ENCODE measurements around the gene CNN2. TPM values are rescaled to one million over a fixed set of nuclear protein-coding genes. Genes with fewer than 3 reads are reported as not detected.

CNN2 gene
- polyA plus RNA-seq, 2 of the 4 experiments (the other 2 are of a cell fraction) = 31.7 to 99.3 TPM

DNA sequence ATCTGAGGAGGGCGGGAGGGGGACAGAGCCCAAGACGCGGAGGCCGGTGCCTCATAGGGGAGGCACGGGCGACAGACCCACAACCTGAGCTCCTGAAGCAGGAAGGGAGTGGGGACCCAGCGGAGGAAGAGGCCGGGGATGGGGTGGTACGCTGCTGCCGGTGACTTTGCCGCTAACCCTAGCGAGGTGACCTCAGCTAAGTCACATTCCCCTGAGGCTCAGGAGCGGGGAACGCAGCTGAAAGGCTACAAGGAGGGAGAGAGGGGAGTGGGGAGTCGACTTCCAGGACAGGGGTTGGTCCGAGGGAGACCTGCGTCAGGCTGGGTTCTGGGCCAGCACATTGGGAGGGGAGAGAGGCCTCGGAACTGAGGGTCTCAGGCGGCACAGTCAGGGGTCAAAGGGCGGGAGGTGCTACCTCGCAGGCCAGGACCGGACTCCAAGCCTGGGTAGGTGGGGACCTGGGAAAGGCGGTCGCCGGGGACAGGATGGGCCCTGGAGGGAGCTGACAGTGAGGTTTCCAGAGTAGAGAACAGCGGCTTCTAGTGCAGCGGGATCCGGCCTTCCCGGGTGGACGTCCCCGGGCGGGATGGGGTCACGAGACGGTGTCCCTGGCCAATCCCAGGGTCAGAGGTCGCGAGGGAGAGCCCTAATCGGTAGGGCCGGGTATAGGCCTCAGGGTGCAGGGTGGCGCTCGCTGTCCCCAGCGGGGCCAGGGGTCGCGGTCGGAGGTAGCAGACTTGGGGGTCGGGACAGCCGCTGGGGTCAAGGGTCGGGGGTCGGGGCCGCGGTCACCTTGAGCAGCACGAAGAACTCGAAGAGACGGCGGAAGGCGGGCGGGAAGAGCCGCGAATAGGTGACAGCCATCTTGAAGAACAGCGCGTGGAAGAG lies 6.2 kb upstream of the CNN2 start:
- DNase-seq (ENCODE audit: low read depth in 1 of 2, low spot score in 1 of 2) = no peak
- no peak for FAIRE-seq
- ChIA-PET CTCF (interaction anchor here (1.1 to 1.5 kb wide), 3 partner anchors 10 to 224 kb away, joined by 3 to 4 read pairs (median 3); no protein-coding TSS in a partner anchor), POLR2A (interaction anchor here (1.0 kb wide), 1 partner anchor 84 kb away, joined by 3 read pairs; the partner anchor contains the start of gene GPX4)
- H3K9me3 ChIP-seq = no peaks in the 10 kb centered on the region
- H3K4me3 ChIP-seq = peak overlapping the region; percentile 81
- 4% methylated on average over 39 of the region's 60 CpGs for WGBS (ENCODE audit: missing lambda C conversion rate)
- H3K4me1 ChIP-seq = peaks cover 38% of the 10 kb centered on the region
- no peak for ATAC-seq
- H3K27ac ChIP-seq = peak overlapping the region; percentile 95 to 98
- TF ChIP-seq TP53 (CRISPR knock-in tag; IDR thresholded peaks at IDR 0.05) (no peak), CBX2 (IDR thresholded peaks at IDR 0.05; ENCODE audit: borderline replicate concordance, low read depth) (no peak), FOSB (CRISPR knock-in tag; IDR thresholded peaks at IDR 0.05) (no peak), NFE2L2 (conservative IDR thresholded peaks at IDR 0.05; ENCODE audit: low read length) (no peak), RCOR1 (IDR thresholded peaks at IDR 0.05; ENCODE audit: low read depth, low read length) (no peak), MAFK (IDR thresholded peaks at IDR 0.05; ENCODE audit: partially characterized antibody) (no peak), TFCP2L1 (CRISPR knock-in tag; IDR thresholded peaks at IDR 0.05) (no peak), RNF2 (IDR thresholded peaks at IDR 0.05; ENCODE audit: borderline replicate concordance, low read depth) (no peak), HEYL (CRISPR knock-in tag; IDR thresholded peaks at IDR 0.05) (no peak), MYC (IDR thresholded peaks at IDR 0.05; ENCODE audit: borderline replicate concordance, low read length) (no peak), KDM5A (IDR thresholded peaks at IDR 0.05) (0 out of 2 replicates have a peak, but pooled peaks have one; percentile 20), CHD2 (IDR thresholded peaks at IDR 0.05; ENCODE audit: low read length, partially characterized antibody) (no peak), PHF8 (IDR thresholded peaks at IDR 0.05; ENCODE audit: borderline replicate concordance, low read depth) (0 out of 2 replicates have a peak, but pooled peaks have one; percentile 25), CBX8 (IDR thresholded peaks at IDR 0.05) (no peak)
- TF ChIP-seq, protein P1, sequence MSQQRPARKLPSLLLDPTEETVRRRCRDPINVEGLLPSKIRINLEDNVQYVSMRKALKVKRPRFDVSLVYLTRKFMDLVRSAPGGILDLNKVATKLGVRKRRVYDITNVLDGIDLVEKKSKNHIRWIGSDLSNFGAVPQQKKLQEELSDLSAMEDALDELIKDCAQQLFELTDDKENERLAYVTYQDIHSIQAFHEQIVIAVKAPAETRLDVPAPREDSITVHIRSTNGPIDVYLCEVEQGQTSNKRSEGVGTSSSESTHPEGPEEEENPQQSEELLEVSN (IDR thresholded peaks at IDR 0.05; ENCODE audit: borderline replicate concordance, low read depth) = 0 out of 2 replicates have a peak, but pooled peaks have one; percentile 2
- TF ChIP-seq, protein P2, sequence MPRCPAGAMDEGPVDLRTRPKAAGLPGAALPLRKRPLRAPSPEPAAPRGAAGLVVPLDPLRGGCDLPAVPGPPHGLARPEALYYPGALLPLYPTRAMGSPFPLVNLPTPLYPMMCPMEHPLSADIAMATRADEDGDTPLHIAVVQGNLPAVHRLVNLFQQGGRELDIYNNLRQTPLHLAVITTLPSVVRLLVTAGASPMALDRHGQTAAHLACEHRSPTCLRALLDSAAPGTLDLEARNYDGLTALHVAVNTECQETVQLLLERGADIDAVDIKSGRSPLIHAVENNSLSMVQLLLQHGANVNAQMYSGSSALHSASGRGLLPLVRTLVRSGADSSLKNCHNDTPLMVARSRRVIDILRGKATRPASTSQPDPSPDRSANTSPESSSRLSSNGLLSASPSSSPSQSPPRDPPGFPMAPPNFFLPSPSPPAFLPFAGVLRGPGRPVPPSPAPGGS (IDR thresholded peaks at IDR 0.05) = no peak
- peak overlapping the region; percentile 92 for H3K4me2 ChIP-seq

DNA sequence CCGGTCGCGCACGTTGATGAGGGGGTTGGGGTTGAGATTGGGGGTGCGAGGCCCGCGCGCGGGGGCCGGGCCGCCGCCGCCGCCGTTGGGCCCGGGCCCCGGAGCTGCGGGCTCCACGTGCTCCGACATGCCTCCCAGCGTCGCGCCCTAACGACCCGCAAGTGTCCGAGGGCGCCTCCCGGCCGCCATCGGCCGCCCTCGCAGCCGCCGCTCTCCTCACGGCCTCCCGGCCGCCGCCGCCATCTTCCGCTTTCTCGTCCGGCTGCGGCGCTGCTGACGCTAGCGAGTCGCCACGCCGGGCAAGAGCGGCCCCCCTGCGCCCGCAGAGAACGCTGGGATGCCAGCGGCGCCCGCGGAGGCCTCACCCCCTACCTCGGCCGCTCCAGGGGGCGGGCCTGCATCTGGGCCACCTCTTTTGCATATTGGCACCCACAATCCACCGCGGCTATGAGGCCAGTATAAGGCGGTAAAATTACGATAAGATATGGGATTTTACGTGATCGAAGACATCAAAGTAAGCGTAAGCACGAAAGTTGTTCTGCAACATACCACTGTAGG lies 5.5 kb upstream of the CNN2 start, which contains the start of gene TMEM259:
Gene TMEM259, minus strand, starts transcription at position 256 of the 558 bp plus-strand sequence. Its CDS starts 127 bp downstream, at position 129.
- peak within 1 kb of the TSS; percentile 92 for H3K4me2 ChIP-seq
- POLR2A ChIA-PET = interaction anchor here (0.6 to 1.5 kb wide), 6 partner anchors 19 to 248 kb away, joined by 3 to 5 read pairs (median 3); partner anchors contain the start of genes ABCA7, CIRBP, GPX4 and WDR18
- peak within 1 kb of the TSS; percentile 81 for H3K4me3 ChIP-seq
- FAIRE-seq (no peak), DNase-seq (ENCODE audit: low read depth in 1 of 2, low spot score in 1 of 2) (peak; percentile 75 to 96), ATAC-seq (peak; percentile 88 to 89)
- H3K4me1 ChIP-seq = peaks cover 38% of the 10 kb centered on the region
- 2% methylated on average over 8 of the region's 68 CpGs for WGBS (ENCODE audit: missing lambda C conversion rate)
- CTCF ChIA-PET = interaction anchor here (1.1 to 1.3 kb wide), 2 partner anchors 11 to 35 kb away, joined by 3 to 4 read pairs; no protein-coding TSS in a partner anchor
- H3K27ac ChIP-seq = peak within 1 kb of the TSS; percentile 95 to 98
- no peaks in the 10 kb centered on the region for H3K9me3 ChIP-seq
- TF ChIP-seq HEYL (CRISPR knock-in tag; IDR thresholded peaks at IDR 0.05) (no peak), RFX5 (IDR thresholded peaks at IDR 0.05) (no peak), SREBF2 (IDR thresholded peaks at IDR 0.05) (no peak), KDM5A (IDR thresholded peaks at IDR 0.05) (no peak), FOSB (CRISPR knock-in tag; IDR thresholded peaks at IDR 0.05) (no peak), CEBPB (IDR thresholded peaks at IDR 0.05) (no peak), POLR2AphosphoS2 (conservative IDR thresholded peaks at IDR 0.05; ENCODE audit: low read length) (no peak), ZNF302 (CRISPR knock-in tag; IDR thresholded peaks at IDR 0.05) (no peak), HOXA7 (CRISPR knock-in tag; IDR thresholded peaks at IDR 0.05) (no peak), KDM1A (IDR thresholded peaks at IDR 0.05; ENCODE audit: low read depth) (no peak), POLR2A (IDR thresholded peaks at IDR 0.05; ENCODE audit: low read length) (peak; percentile 54), EHF (CRISPR knock-in tag; IDR thresholded peaks at IDR 0.05) (no peak), BHLHE40 (IDR thresholded peaks at IDR 0.05; ENCODE audit: low read depth, low read length) (no peak), JUN (IDR thresholded peaks at IDR 0.05) (peak; percentile 47 to 77; a peak in 4 of 5 replicates)
- TF ChIP-seq, protein P3, sequence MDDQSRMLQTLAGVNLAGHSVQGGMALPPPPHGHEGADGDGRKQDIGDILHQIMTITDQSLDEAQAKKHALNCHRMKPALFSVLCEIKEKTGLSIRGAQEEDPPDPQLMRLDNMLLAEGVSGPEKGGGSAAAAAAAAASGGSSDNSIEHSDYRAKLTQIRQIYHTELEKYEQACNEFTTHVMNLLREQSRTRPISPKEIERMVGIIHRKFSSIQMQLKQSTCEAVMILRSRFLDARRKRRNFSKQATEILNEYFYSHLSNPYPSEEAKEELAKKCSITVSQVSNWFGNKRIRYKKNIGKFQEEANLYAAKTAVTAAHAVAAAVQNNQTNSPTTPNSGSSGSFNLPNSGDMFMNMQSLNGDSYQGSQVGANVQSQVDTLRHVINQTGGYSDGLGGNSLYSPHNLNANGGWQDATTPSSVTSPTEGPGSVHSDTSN (IDR thresholded peaks at IDR 0.05) = 0 out of 2 replicates have a peak, but pooled peaks have one; percentile 10
- TF ChIP-seq, protein P2 (IDR thresholded peaks at IDR 0.05) = 0 out of 3 replicates have a peak, but pooled peaks have one; percentile 29
- TF ChIP-seq, protein P1 (IDR thresholded peaks at IDR 0.05; ENCODE audit: borderline replicate concordance, low read depth) = no peak
- TF ChIP-seq, protein P4, sequence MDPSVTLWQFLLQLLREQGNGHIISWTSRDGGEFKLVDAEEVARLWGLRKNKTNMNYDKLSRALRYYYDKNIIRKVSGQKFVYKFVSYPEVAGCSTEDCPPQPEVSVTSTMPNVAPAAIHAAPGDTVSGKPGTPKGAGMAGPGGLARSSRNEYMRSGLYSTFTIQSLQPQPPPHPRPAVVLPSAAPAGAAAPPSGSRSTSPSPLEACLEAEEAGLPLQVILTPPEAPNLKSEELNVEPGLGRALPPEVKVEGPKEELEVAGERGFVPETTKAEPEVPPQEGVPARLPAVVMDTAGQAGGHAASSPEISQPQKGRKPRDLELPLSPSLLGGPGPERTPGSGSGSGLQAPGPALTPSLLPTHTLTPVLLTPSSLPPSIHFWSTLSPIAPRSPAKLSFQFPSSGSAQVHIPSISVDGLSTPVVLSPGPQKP (IDR thresholded peaks at IDR 0.05; ENCODE audit: low read depth, low read length) = no peak
